HEK293T (cell line): Measurements from ENCODE around the gene NOL9.

Experiments used
- CTCF ChIA-PET: fragments of 350-600 bp; formaldehyde crosslinking; extraction: SDS; loops from one replicate; lab custom pipeline; 2021; ENCODE audit warnings: antibody characterized with exemption, inconsistent platforms; lab: Yijun Ruan, JAX
- POLR2A ChIA-PET: fragments of 350-600 bp; formaldehyde crosslinking; extraction: SDS; loops from one replicate; lab custom pipeline; 2020; ENCODE audit warnings: antibody characterized with exemption, inconsistent platforms; lab: Yijun Ruan, JAX
- DNase-seq: peaks from one replicate; pipeline ENCODE4 v3.0.0; 2012; ENCODE audit warnings: mixed read lengths; ENCODE audit errors: extremely low spot score
- ARNT ChIP-seq: fragments of 450-650 bp; IDR thresholded peaks from 2 replicates; pipeline ENCODE4 v1.6.1; 2017; ENCODE audit warnings: mild to moderate bottlenecking
- BHLHE40 ChIP-seq: fragments of 450-650 bp; IDR thresholded peaks from 2 replicates; pipeline ENCODE4 v1.6.1; 2016; ENCODE audit warnings: mild to moderate bottlenecking, moderate library complexity, borderline replicate concordance
- CTBP1 ChIP-seq: fragments of 450-650 bp; IDR thresholded peaks from 2 replicates; pipeline ENCODE4 v1.6.1; 2016; ENCODE audit warnings: borderline replicate concordance
- ELF4 ChIP-seq: fragments of 450-650 bp; IDR thresholded peaks from 2 replicates; pipeline ENCODE4 v1.6.1; 2017; ENCODE audit warnings: antibody characterized with exemption
- FOXA1 ChIP-seq: fragments of 450-650 bp; IDR thresholded peaks from 2 replicates; pipeline ENCODE4 v1.6.1; 2016; ENCODE audit warnings: mild to moderate bottlenecking
- FOXK2 ChIP-seq: fragments of 450-650 bp; IDR thresholded peaks from 2 replicates; pipeline ENCODE4 v1.6.1; 2016; ENCODE audit warnings: mild to moderate bottlenecking
- FOXM1 ChIP-seq: fragments of 450-650 bp; IDR thresholded peaks from 2 replicates; pipeline ENCODE4 v1.6.1; 2017; ENCODE audit warnings: mild to moderate bottlenecking, borderline replicate concordance
- HDGF ChIP-seq: fragments of 450-650 bp; IDR thresholded peaks from 2 replicates; pipeline ENCODE4 v1.6.1; 2017; ENCODE audit warnings: antibody characterized with exemption, borderline replicate concordance
- L3MBTL2 ChIP-seq: fragments of 450-650 bp; conservative IDR thresholded peaks from 2 replicates; pipeline ENCODE4 v1.6.1; 2016; ENCODE audit warnings: mild to moderate bottlenecking
- LEF1 ChIP-seq: fragments of 450-650 bp; IDR thresholded peaks from 2 replicates; pipeline ENCODE4 v1.6.1; 2017; ENCODE audit warnings: mild to moderate bottlenecking, borderline replicate concordance
- NFRKB ChIP-seq: fragments of 450-650 bp; IDR thresholded peaks from 2 replicates; pipeline ENCODE4 v1.6.1; 2016; ENCODE audit warnings: mild to moderate bottlenecking, moderate library complexity
- PKNOX1 ChIP-seq: fragments of 450-650 bp; IDR thresholded peaks from 2 replicates; pipeline ENCODE4 v1.6.1; 2016
- SP1 ChIP-seq: fragments of 450-650 bp; IDR thresholded peaks from 2 replicates; pipeline ENCODE4 v1.6.1; 2017
- SUZ12 ChIP-seq: fragments of 450-650 bp; IDR thresholded peaks from 2 replicates; pipeline ENCODE4 v1.6.1; 2016; ENCODE audit warnings: mild to moderate bottlenecking
- TARDBP ChIP-seq: fragments of 450-650 bp; IDR thresholded peaks from 2 replicates; pipeline ENCODE4 v1.6.1; 2016
- ZNF384 ChIP-seq: fragments of 450-650 bp; IDR thresholded peaks from 2 replicates; pipeline ENCODE4 v1.6.1; 2016

NOL9 gene

GRCh38 chr1:6510493-6510892, 43.8 kb downstream of the NOL9 start:
- TF ChIP-seq ARNT (no peak), NFRKB (no peak), PKNOX1 (no peak), L3MBTL2 (no peak), LEF1 (no peak), SP1 (no peak), CTBP1 (no peak), ZNF384 (no peak), TARDBP (no peak), FOXK2 (no peak), ELF4 (no peak), SUZ12 (no peak), FOXM1 (no peak), BHLHE40 (no peak), FOXA1 (no peak), HDGF (no peak)
- ChIA-PET POLR2A (no interaction called here), CTCF (no interaction called here)
- DNase-seq, result no peak

- DNase-seq, result no peak
- CTCF ChIA-PET, result no interaction called here
- TF ChIP-seq TARDBP, result no peak
- no peak for TF ChIP-seq HDGF
- TF ChIP-seq BHLHE40, result no peak
- TF ChIP-seq PKNOX1, result no peak
- no peak for TF ChIP-seq L3MBTL2
- no peak for TF ChIP-seq ZNF384
- TF ChIP-seq FOXA1, result no peak
- POLR2A ChIA-PET, result no interaction called here
These were observed 44.4 kb downstream of the NOL9 start for GRCh38 chr1:6509919-6510291.

GRCh38 chr1:6509220-6509918, 44.9 kb downstream of the NOL9 start:
- DNase-seq, result no peak
- TF ChIP-seq BHLHE40 (no peak), FOXA1 (no peak), FOXK2 (no peak), ZNF384 (no peak), CTBP1 (no peak), FOXM1 (no peak), PKNOX1 (no peak), ELF4 (no peak), TARDBP (no peak), L3MBTL2 (no peak), SP1 (no peak), HDGF (no peak), NFRKB (no peak), SUZ12 (no peak), ARNT (no peak), LEF1 (no peak)
- CTCF ChIA-PET, result interaction anchor here (0.9 kb wide), 1 partner anchor 32 kb away, joined by 3 read pairs; no protein-coding TSS in a partner anchor
- POLR2A ChIA-PET, result interaction anchor here (1.2 kb wide), 1 partner anchor 11 kb away, joined by 4 read pairs; no protein-coding TSS in a partner anchor

- ChIA-PET POLR2A (interaction anchor here (1.2 kb wide), 1 partner anchor 10 kb away, joined by 4 read pairs; no protein-coding TSS in a partner anchor), CTCF (interaction anchor here (0.9 kb wide), 1 partner anchor 31 kb away, joined by 3 read pairs; no protein-coding TSS in a partner anchor)
- TF ChIP-seq FOXK2 (no peak), FOXA1 (no peak), SUZ12 (no peak)
- DNase-seq, result no peak
These were observed 45.5 kb downstream of the NOL9 start for GRCh38 chr1:6508816-6509189.

GRCh38 chr1:6508154-6508815, 46.0 kb downstream of the NOL9 start:
- ChIA-PET CTCF (interaction anchor here (0.9 kb wide), 1 partner anchor 31 kb away, joined by 3 read pairs; no protein-coding TSS in a partner anchor), POLR2A (interaction anchor here (1.2 to 1.3 kb wide), 2 partner anchors 10 to 94 kb away, joined by 3 to 4 read pairs; partner anchors contain the start of gene KLHL21)
- TF ChIP-seq BHLHE40 (no peak), PKNOX1 (no peak), FOXM1 (no peak), HDGF (no peak), ARNT (no peak), FOXA1 (no peak), ELF4 (no peak), CTBP1 (no peak), TARDBP (no peak), ZNF384 (no peak), SP1 (no peak), NFRKB (no peak), L3MBTL2 (no peak), LEF1 (no peak), FOXK2 (no peak), SUZ12 (no peak)
- DNase-seq, result no peak
